GM19238 (cell line): ENCODE data around the gene NMRK1.

Experiments used
- DNase-seq: peaks from one replicate; pipeline ENCODE4 v3.0.0; 2011; ENCODE audit warnings: low spot score; ENCODE audit not compliant: insufficient read length

The NMRK1 gene

DNA sequence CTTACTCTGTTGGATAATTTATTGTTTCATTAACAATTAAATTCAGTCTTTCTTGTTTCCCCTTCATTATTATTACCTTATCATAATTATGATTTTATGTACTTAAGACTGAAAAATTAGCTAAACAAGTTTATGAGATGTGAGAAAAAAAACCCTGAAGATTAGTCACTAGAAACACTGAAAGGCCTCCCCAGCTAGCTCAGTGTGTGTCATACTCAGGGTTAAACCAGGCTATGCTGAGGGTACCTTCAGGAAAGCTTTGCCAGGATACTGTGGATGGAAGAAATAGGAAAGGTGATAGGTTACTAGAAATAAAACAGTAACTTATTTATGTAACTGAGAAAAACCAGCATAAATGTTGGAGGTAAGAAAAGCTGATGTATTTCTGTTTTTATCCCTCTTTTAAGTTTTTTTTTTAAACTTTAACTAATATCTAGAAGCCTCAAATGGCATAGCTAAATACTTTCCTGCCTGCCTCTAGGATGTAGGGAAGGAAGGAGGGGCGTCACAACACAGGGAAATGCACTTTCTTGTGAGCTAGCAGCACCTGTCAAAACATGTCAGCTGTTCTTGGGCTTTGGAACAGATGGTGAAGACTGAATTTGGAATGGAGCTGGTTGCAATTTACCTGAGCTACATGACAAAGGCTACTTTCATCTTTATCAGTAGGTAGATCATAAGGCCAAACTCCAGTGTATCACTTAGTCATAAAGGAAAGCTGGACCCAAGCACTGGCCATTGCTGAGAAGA lies 24.2 kb downstream of the NMRK1 start:
- no peak for DNase-seq

DNA sequence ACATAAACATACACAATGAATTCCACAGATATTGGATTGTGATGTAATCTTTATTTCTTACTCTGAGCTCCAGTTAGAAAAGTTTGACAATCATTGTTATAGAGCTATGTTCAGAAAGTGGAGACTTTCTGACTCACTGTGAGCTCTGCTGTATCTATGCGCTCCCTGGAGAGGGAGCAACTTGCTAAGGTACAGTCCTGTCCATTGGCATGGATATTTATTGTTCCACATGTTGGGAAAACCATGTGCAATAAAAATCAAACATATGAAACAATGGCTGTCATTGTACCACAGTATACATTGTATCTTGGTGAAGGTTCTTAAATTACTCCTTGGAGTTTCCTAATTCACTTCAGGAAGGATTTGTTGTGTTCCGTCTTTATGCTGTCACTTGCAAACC lies 26.8 kb downstream of the NMRK1 start:
- no peak for DNase-seq

DNA sequence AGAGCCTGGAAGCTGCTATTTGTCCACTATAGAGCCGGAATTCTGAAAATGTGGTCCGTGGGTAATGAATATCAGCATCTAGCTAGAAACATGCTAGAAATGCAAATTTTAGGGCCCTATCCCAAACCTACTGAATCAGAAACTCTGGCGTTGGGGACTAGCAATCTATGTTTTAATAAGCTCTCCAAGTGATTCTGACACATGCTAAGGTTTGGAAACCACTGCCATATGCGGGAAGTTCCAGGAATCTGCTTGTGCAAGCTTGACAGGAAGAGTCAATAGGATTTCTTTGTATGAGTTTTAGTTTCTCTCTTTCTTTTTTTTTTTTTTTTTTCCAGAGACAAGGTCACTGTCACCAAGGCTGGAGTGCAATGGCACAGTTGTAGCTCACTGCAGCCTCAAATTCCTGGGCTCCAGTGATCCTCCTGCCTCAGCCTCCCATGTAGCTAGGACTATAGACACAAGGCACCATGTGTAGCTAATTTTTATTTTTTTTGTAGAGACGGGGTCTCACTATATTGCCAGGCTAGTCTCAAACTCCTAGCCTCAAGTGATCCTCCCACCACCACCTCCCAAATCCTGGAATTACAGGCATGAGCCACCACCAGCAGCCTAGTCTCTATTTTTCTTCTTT lies 33.5 kb downstream of the NMRK1 start:
- no peak for DNase-seq

DNA sequence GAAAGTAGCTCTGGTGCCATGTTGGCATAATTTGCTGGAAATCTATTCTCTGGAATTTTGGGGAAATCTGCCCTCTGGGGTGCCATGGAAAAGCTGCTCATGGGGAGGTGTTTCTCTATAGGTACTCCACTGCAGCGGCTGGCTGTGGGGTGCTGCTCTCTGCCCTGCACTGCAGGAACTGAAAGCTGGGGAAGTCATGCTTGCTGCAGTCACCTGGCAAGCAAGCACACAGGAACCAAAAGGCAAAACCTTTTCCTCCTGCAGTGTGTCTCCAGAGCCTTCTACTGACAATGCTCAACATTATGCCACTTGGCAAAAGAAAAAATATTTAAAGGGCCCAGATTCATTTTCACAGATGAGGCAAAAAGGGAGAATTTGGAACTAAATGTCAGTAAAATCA lies 34.1 kb downstream of the NMRK1 start:
- peak; percentile 38 for DNase-seq

DNA sequence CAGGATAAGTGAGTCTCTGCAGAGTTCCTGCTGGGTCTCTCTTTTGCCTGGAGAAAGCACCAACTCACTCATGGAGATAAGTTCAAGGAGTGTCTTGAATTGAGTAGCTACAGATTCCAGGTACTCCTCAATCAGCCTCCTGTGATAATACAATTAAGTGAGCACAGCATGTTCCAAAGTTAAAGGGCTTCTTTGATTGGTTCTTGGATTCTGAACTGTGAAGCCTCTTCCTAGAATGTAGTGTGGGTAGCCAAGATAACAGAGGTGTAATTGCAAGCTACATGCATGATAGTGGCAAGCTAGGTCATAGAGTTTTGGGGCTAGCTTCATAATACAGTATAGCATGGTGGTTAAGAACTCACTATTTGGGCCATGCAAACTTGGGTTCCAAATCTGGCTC lies 36.7 kb downstream of the NMRK1 start:
- DNase-seq, result no peak

- DNase-seq, result no peak
These were observed 40.4 kb downstream of the NMRK1 start for GRCh38 chr9:75047506-75047905.

- DNase-seq, result no peak
These were observed 41.1 kb downstream of the NMRK1 start for GRCh38 chr9:75046725-75047345.

- no peak for DNase-seq
These were observed 46.9 kb downstream of the NMRK1 start for GRCh38 chr9:75041041-75041440.

DNA sequence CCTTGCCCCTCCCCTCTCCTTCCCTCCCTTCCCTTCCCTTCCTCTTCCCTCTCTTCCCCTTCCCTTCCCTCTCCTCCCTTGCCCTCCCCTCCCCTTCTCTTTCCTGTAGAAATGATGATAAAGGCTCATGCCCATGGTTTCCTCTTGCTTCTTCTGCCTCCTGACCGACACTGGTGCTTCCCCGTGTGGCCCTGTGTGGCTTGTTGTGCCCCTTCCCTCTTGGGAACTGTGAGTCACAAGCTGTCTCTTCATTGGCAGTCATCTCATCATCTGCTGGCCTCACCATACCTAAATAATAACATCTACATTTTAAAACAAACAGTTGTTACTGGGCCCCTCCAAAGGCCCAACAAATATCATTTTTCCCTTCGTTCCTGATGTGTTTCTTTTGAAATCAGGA lies 48.2 kb downstream of the NMRK1 start:
- no peak for DNase-seq

DNA sequence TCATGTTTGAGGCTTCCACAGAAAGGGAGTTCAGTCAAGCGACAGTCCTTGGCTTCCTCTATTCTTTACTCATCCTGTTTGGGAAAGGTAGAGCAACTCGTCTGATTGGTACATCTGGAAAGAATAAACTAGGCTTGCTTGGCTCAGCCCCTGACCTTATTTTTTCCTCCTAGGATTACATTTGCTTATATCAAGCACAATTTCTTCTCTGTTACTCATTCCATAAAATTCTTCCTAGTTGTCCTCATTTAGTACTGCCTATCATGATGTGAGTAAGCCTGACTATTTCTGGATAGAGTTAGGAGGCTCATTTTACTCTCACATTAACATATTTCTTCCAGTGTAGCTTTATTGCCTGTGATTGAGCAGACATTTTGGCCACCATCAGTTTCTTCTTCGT lies 48.9 kb downstream of the NMRK1 start:
- no peak for DNase-seq

- no peak for DNase-seq
These were observed 51.2 kb downstream of the NMRK1 start for GRCh38 chr9:75036793-75037192.

GRCh38 chr9:75033791-75034473 lies 54.0 kb downstream of the NMRK1 start:
- DNase-seq, result no peak

DNA sequence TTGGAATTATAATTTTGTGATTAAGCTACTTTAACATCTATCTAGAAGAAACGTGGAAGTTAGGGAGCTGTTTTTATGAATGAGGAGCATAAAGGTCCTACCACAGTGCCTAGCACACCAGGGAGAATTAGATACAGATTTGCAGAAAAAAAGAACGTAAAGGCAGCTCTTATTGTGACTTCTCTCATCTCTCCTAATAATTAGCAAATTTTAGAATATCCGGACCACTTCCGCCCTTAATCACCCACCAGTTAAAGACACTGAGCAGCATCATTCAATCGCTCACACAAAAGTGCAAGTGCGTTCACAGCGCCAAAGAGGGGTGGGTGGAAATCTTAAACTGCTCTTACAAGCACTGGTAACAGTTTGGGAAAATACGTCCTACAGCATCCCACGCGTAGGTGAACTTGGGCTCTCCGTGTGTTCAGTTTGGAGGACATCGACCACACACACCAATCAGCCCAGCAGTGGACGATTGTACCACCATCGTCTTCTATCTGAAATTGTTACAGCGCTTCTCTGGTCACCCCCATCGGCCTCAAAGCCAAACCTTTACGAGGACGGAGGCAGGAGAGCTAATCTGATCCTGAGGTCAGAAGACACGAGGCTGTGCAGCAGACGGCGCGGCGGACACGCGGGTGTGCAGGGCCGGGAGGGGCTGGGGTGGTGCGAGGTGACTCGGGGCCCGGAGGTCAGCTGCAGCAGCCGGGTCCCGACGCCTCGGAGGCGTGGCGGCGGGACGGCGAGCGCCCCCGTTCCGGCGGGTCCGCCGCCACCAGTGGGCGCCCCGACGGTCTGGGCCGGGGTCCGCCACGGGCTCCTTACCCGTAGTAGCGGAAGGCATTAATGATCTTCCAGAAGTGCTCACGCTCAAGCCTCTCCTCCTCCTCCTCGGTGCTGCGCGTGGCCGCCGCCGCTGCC lies 60.5 kb downstream of the NMRK1 start:
- DNase-seq, result peak; percentile 41

- DNase-seq, result no peak
These were observed 64.1 kb downstream of the NMRK1 start for GRCh38 chr9:75023846-75024245.

DNA sequence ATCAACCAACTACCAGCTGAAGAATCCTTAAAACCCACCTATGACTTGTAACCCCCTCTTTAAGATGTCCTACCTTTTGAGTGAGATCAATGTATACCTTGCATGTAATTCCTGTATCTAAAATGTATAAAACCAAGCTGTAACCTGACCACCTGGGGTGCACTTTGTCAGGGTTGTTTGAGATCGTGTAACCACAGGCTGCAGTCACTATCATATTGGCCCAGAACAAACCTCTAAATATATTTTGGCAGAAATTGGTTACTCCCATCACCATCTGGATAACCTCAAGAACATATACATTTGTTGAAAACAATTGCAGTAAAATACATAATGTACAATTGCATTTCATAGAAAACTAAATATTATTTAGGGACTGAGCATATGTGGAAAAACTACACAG lies 68.3 kb downstream of the NMRK1 start:
- no peak for DNase-seq

DNA sequence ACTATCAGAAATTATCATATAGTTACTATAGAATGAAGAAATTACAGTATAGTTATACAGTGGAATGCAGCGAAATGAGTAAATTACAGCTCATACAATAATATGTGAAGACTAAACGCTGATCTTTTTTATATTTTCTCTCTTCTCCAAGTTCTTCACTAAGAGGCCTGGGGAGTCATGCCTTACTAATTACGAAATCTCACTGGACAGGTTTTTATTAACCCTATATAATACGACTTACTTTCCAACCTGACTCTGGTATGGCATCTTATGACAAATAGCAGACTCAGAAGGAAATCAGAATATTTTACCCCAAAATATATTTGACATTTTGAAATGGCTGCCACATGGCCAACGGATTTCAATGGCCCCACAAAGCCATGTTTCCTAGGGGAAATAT lies 68.9 kb downstream of the NMRK1 start:
- no peak for DNase-seq

DNA sequence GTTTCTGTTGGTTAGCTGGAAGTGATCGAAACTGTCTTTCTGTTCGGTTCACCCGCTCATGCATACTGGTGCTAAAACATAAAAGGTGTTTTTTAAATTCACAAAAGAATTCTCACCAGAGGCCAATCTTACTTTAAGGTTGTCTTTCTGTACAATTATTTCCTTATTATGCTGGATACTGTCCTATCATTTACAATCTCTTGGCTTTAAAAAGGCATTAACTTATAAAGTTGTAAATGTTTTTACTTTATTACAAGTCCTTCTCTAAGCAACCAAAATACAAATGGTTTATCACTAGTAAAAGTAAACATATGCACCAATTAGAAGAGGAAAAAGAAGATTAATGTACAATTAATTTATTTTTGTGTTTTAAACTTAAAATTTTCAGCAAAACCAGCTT lies 70.6 kb downstream of the NMRK1 start:
- no peak for DNase-seq

DNA sequence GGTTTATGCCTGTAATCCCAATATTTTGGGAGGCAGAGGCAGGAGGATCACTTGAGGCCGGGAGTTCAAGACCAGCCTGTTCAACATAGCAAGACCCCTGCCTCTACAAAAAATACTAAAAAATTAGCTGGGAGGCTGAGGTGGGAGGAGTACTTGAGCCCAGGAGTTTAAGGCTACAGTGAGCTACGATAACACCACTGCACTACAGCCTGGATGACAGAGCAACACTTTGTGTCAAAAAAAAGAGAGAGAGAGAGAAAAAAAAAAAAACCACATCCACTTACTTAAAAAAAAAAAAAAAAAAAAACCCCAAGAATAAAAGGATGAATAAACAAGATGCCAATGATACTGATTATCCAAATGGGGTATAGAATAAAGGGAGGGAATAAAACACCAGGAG lies 74.2 kb downstream of the NMRK1 start:
- DNase-seq, result no peak
